ENCODE results near the gene NATD1. TPM values are rescaled to one million over a fixed set of nuclear protein-coding genes. Genes with fewer than 3 reads are reported as not detected.

The NATD1 gene
- total and polyA plus RNA-seq, 2 experiments from 2014 or later: 3.6 to 5.0 TPM

DNA sequence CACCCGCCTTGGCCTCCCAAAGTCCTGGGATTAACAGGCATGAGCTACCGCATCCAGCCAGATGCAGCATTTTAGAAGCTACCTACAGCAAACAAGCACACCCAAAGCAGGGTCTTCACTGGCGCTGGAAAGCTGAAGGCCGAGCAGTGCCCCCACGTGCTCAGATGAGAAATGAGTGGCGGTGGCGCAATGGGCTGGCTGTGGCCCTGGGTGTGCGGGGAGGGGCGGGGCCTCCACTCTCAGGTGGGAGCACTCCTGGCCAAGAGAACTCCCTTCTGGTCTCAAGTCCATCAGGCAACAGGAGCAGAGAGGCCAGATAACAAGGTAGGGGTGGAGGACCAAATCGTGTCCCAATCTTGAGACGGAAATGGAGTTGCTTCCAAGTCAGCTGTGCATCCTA, 51.3 kb downstream of the NATD1 start:
- peak overlapping the region; percentile 33 for H3K27ac ChIP-seq
- no peaks in the 10 kb centered on the region for H3K9me3 ChIP-seq (ENCODE audit: low read depth)
- peaks cover 27% of the 10 kb centered on the region for H3K4me1 ChIP-seq (ENCODE audit: insufficient read depth)
- no peak overlapping the region for H3K9ac ChIP-seq
- peaks cover 100% of the 10 kb centered on the region for H3K79me2 ChIP-seq (ENCODE audit: insufficient read depth)
- TF ChIP-seq EZH2 (IDR thresholded peaks at IDR 0.05; ENCODE audit: insufficient read depth, poor library complexity, severe bottlenecking): no peak
- no peak for TF ChIP-seq EZH2phosphoT487 (IDR thresholded peaks at IDR 0.05; ENCODE audit: insufficient read depth, low read depth)
- no peaks in the 10 kb centered on the region for H3K9me2 ChIP-seq (ENCODE audit: insufficient read depth)
- WGBS, 2 experiments (ENCODE audit: low coverage in 1 of 2, low lambda C conversion rate in 2 of 2, missing lambda C conversion rate in 2 of 2): 87 to 92% methylated on average over 11 of the region's 11 CpGs
- H4K20me1 ChIP-seq (ENCODE audit: insufficient read depth): no peaks in the 10 kb centered on the region
- no peak for DNase-seq
- H2AFZ ChIP-seq: no peak overlapping the region
- peaks cover 17% of the 10 kb centered on the region; the same call in 1 of the 2 replicates for H3K36me3 ChIP-seq (ENCODE audit: low read depth)
- no peak overlapping the region for H3K4me3 ChIP-seq
- H3K4me2 ChIP-seq (ENCODE audit: unreplicated experiment): no peak overlapping the region
- H3F3A ChIP-seq (ENCODE audit: insufficient read depth): peaks cover 12% of the 10 kb centered on the region; the same call in 1 of the 2 replicates
- in situ Hi-C loops (cut with MboI): no loop called here
- H3K27me3 ChIP-seq (replicated peaks; ENCODE audit: insufficient read depth): no peaks in the 10 kb centered on the region

GRCh38 chr17:21201298-21201595, 52.0 kb downstream of the NATD1 start:
- H4K20me1 ChIP-seq (ENCODE audit: insufficient read depth): no peaks in the 10 kb centered on the region

GRCh38 chr17:21200590-21201297, 52.5 kb downstream of the NATD1 start:
- Histone ChIP-seq H3K4me3 (no peak overlapping the region), H4K20me1 (ENCODE audit: insufficient read depth) (no peaks in the 10 kb centered on the region), H3K9ac (peak overlapping the region; percentile 37; the same call in 1 of the 2 replicates), H3K36me3 (ENCODE audit: low read depth) (peaks cover 12% of the 10 kb centered on the region; the same call in 1 of the 2 replicates), H3K9me2 (ENCODE audit: insufficient read depth) (no peaks in the 10 kb centered on the region), H3K27me3 (replicated peaks; ENCODE audit: insufficient read depth) (no peaks in the 10 kb centered on the region), H3K27ac (peak overlapping the region; percentile 33; the same call in 1 of the 2 replicates), H3K9me3 (ENCODE audit: low read depth) (no peaks in the 10 kb centered on the region), H3K4me1 (ENCODE audit: insufficient read depth) (peaks cover 27% of the 10 kb centered on the region), H2AFZ (no peak overlapping the region), H3K4me2 (ENCODE audit: unreplicated experiment) (peak overlapping the region; percentile 9), H3F3A (ENCODE audit: insufficient read depth) (peaks cover 12% of the 10 kb centered on the region; the same call in 1 of the 2 replicates), H3K79me2 (ENCODE audit: insufficient read depth) (peaks cover 100% of the 10 kb centered on the region)
- peak; percentile 13 for DNase-seq
- TF ChIP-seq EZH2 (IDR thresholded peaks at IDR 0.05; ENCODE audit: insufficient read depth, poor library complexity, severe bottlenecking): no peak
- TF ChIP-seq EZH2phosphoT487 (IDR thresholded peaks at IDR 0.05; ENCODE audit: insufficient read depth, low read depth): no peak
- in situ Hi-C loops (cut with MboI): no loop called here
- WGBS, 2 experiments (ENCODE audit: low coverage in 1 of 2, low lambda C conversion rate in 2 of 2, missing lambda C conversion rate in 2 of 2): 73% methylated on average over 15 of the region's 15 CpGs

More at GRCh38 chr17:21201298-21201595, 52.0 kb downstream of the NATD1 start:
- no peak overlapping the region for H3K4me3 ChIP-seq
- peak overlapping the region; percentile 37 for H3K9ac ChIP-seq
- H3K79me2 ChIP-seq (ENCODE audit: insufficient read depth): peaks cover 100% of the 10 kb centered on the region
- no peak overlapping the region for H2AFZ ChIP-seq
- H3K9me3 ChIP-seq (ENCODE audit: low read depth): no peaks in the 10 kb centered on the region
- TF ChIP-seq EZH2phosphoT487 (IDR thresholded peaks at IDR 0.05; ENCODE audit: insufficient read depth, low read depth): no peak
- H3K9me2 ChIP-seq (ENCODE audit: insufficient read depth): no peaks in the 10 kb centered on the region
- WGBS, 2 experiments (ENCODE audit: low coverage in 1 of 2, low lambda C conversion rate in 2 of 2, missing lambda C conversion rate in 2 of 2): 14 to 23% methylated on average over 5 of the region's 5 CpGs
- H3K4me1 ChIP-seq (ENCODE audit: insufficient read depth): peaks cover 27% of the 10 kb centered on the region
- peak overlapping the region; percentile 33 for H3K27ac ChIP-seq
- in situ Hi-C loops (cut with MboI): no loop called here
- no peaks in the 10 kb centered on the region for H3K27me3 ChIP-seq (replicated peaks; ENCODE audit: insufficient read depth)
- peak; percentile 71 for DNase-seq
- peaks cover 12% of the 10 kb centered on the region; the same call in 1 of the 2 replicates for H3F3A ChIP-seq (ENCODE audit: insufficient read depth)
- peaks cover 12% of the 10 kb centered on the region; the same call in 1 of the 2 replicates for H3K36me3 ChIP-seq (ENCODE audit: low read depth)
- H3K4me2 ChIP-seq (ENCODE audit: unreplicated experiment): peak overlapping the region; percentile 9

GRCh38 chr17:21199856-21200255, 53.4 kb downstream of the NATD1 start:
- H2AFZ ChIP-seq: no peak overlapping the region
- H3K4me1 ChIP-seq (ENCODE audit: insufficient read depth): peaks cover 27% of the 10 kb centered on the region
- H3K27ac ChIP-seq: peak overlapping the region; percentile 69
- no peaks in the 10 kb centered on the region for H4K20me1 ChIP-seq (ENCODE audit: insufficient read depth)
- WGBS, 2 experiments (ENCODE audit: low coverage in 1 of 2, low lambda C conversion rate in 2 of 2, missing lambda C conversion rate in 2 of 2): 83 to 85% methylated on average over 9 to 10 of the region's 10 CpGs
- peak overlapping the region; percentile 34 for H3K4me2 ChIP-seq (ENCODE audit: unreplicated experiment)
- in situ Hi-C loops (cut with MboI): loop anchor here (25.0 kb wide), 1 partner anchor 113 kb away; no protein-coding TSS in a partner anchor
- no peaks in the 10 kb centered on the region for H3K27me3 ChIP-seq (replicated peaks; ENCODE audit: insufficient read depth)
- peaks cover 12% of the 10 kb centered on the region; the same call in 1 of the 2 replicates for H3K36me3 ChIP-seq (ENCODE audit: low read depth)
- TF ChIP-seq EZH2 (IDR thresholded peaks at IDR 0.05; ENCODE audit: insufficient read depth, poor library complexity, severe bottlenecking) (no peak), EZH2phosphoT487 (IDR thresholded peaks at IDR 0.05; ENCODE audit: insufficient read depth, low read depth) (no peak)
- DNase-seq: no peak
- H3K4me3 ChIP-seq: no peak overlapping the region
- H3K9me2 ChIP-seq (ENCODE audit: insufficient read depth): no peaks in the 10 kb centered on the region
- H3K9ac ChIP-seq: peak overlapping the region; percentile 51
- peaks cover 12% of the 10 kb centered on the region; the same call in 1 of the 2 replicates for H3F3A ChIP-seq (ENCODE audit: insufficient read depth)
- peaks cover 99% of the 10 kb centered on the region for H3K79me2 ChIP-seq (ENCODE audit: insufficient read depth)
- H3K9me3 ChIP-seq (ENCODE audit: low read depth): no peaks in the 10 kb centered on the region
